CD4-positive, alpha-beta T cell (primary cell): ENCODE results near the gene ZNF367. TPM values are rescaled to one million over a fixed set of nuclear protein-coding genes. Genes with fewer than 3 reads are reported as not detected.

Experiments
- ATAC-seq: fragments of 200-7000 bp; cut with Tn5 transposase; one replicate; pipeline ENCODE4 v1.10.0; 2022; ENCODE audit warnings: mild to moderate bottlenecking; ENCODE audit not compliant: poor library complexity
- CTCF ChIA-PET: fragments of 350-600 bp; sonication (Branson Sonifier 250); formaldehyde crosslinking; loops from one replicate; lab custom pipeline; 2021; ENCODE audit warnings: antibody characterized with exemption, inconsistent platforms; lab: Charles Lee
- POLR2A ChIA-PET: fragments of 350-600 bp; sonication (Branson Sonifier 250); formaldehyde crosslinking; loops from one replicate; lab custom pipeline; 2021; ENCODE audit warnings: antibody characterized with exemption, inconsistent platforms; lab: Charles Lee
- DNase-seq, 14 experiments: peaks; one replicate each; pipeline ENCODE4 v3.0.0-alpha.2; 2013 to 2020; ENCODE audit warnings: mixed read lengths in 2 of 14
- H3K27ac ChIP-seq, 2 donors: one replicate each; pipeline versions ENCODE4 v1.5.1 to v1.7.0; 2013; ENCODE audit warnings: low read length in 2 of 2, low read depth in 1 of 2, mild to moderate bottlenecking in 1 of 2
- H3K27me3 ChIP-seq, 2 experiments: 1 replicate in 1 of 2; 2 replicates in 1 of 2; pipeline versions ENCODE4 v1.6.1 to v1.7.0; 2013; ENCODE audit warnings: low read length in 2 of 2, control low read depth in 1 of 2, mild to moderate bottlenecking in 1 of 2, moderate library complexity in 1 of 2; ENCODE audit not compliant: insufficient read depth in 2 of 2, control insufficient read depth in 1 of 2
- H3K36me3 ChIP-seq: one replicate; pipeline ENCODE4 v1.6.1; 2013; ENCODE audit warnings: low read length, control low read depth; ENCODE audit not compliant: insufficient read depth
- H3K4me1 ChIP-seq: one replicate; pipeline ENCODE4 v1.6.1; 2013; ENCODE audit warnings: low read length, control low read depth; ENCODE audit not compliant: insufficient read depth
- H3K4me3 ChIP-seq: one replicate; pipeline ENCODE4 v1.5.1; 2013; ENCODE audit warnings: mild to moderate bottlenecking, low read length, moderate library complexity
- H3K9me3 ChIP-seq, 2 experiments: 1 replicate in 1 of 2; 2 replicates in 1 of 2; pipeline versions ENCODE4 v1.6.1 to v1.7.0; 2013; ENCODE audit warnings: low read length in 2 of 2, mild to moderate bottlenecking in 2 of 2, control low read depth in 1 of 2, moderate library complexity in 1 of 2; ENCODE audit not compliant: control insufficient read depth in 1 of 2, insufficient read depth in 1 of 2
- H3K27ac Mint-ChIP-seq: one replicate; pipeline ENCODE4 v1.8.0; 2020; ENCODE audit warnings: mixed read lengths
- H3K27me3 Mint-ChIP-seq: one replicate; pipeline ENCODE4 v1.8.0; 2021; ENCODE audit warnings: mixed read lengths
- H3K36me3 Mint-ChIP-seq: one replicate; pipeline ENCODE4 v1.8.0; 2021; ENCODE audit warnings: low read depth, mixed read lengths
- H3K4me1 Mint-ChIP-seq: one replicate; pipeline ENCODE4 v1.8.0; 2021; ENCODE audit warnings: low read depth, mixed read lengths
- H3K4me3 Mint-ChIP-seq: one replicate; pipeline ENCODE4 v1.8.0; 2020; ENCODE audit warnings: mild to moderate bottlenecking, mixed read lengths
- H3K9me3 Mint-ChIP-seq: one replicate; pipeline ENCODE4 v1.8.0; 2020; ENCODE audit warnings: mixed read lengths
- intact Hi-C, 2 experiments: fragments of 100-400 bp; cut with DNase I in 1 of 2; cut with micrococcal nuclease in 1 of 2; formaldehyde crosslinking; loops; one replicate each; pipeline versions ENCODE4 v1.15.1 to v1.9.0; 2023 to 2025; cut with DNase I, micrococcal nuclease
- total RNA-seq, 174 experiments: library from RNA in 2 of 174; stranded (reverse) in 2 of 174; gene quantifications; one replicate each; pipeline ENCODE4 v1.2.3 and lab custom pipeline; 2021 to 2026
- TF ChIP-seq, protein P1 (sequence below): fragments of 200-600 bp; IDR thresholded peaks from one replicate; pipeline ENCODE4 v1.8.0; 2022; ENCODE audit warnings: antibody characterized with exemption, mild to moderate bottlenecking

Gene ZNF367
- total RNA-seq, 2 experiments from 2014 or later = 6.5 to 6.7 TPM

DNA sequence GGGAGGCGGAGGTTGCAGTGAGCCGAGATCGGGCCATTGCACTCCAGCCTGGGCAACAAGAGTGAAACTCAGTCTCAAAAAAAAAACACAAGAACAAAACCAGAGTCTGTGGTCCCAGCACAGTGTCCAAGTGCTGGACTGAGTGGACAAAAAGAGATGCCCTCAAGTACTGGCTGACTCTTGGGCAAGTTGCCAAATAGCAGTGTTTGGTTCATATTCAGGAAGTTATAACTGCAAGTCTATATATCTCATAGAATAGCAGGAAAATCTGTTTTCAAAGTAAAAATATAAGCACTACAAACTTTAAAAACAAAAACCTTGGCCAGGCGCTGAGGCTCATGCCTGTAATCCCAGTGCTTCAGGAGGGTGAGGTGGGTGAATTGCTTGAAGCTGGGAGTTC is 39.1 kb upstream of the ZNF367 start:
- Histone ChIP-seq H3K27ac (no peak overlapping the region), H3K4me3 (no peak overlapping the region), H3K36me3 (peaks cover 16% of the 10 kb centered on the region), H3K9me3 (no peaks in the 10 kb centered on the region), H3K27me3 (no peaks in the 10 kb centered on the region), H3K4me1 (peaks cover 6% of the 10 kb centered on the region)
- ATAC-seq = no peak
- intact Hi-C loops = loop anchor here in 1 of 2 experiments (10.0 kb wide), 1 partner anchor 132 kb away; no protein-coding TSS in a partner anchor
- TF ChIP-seq, protein P1, sequence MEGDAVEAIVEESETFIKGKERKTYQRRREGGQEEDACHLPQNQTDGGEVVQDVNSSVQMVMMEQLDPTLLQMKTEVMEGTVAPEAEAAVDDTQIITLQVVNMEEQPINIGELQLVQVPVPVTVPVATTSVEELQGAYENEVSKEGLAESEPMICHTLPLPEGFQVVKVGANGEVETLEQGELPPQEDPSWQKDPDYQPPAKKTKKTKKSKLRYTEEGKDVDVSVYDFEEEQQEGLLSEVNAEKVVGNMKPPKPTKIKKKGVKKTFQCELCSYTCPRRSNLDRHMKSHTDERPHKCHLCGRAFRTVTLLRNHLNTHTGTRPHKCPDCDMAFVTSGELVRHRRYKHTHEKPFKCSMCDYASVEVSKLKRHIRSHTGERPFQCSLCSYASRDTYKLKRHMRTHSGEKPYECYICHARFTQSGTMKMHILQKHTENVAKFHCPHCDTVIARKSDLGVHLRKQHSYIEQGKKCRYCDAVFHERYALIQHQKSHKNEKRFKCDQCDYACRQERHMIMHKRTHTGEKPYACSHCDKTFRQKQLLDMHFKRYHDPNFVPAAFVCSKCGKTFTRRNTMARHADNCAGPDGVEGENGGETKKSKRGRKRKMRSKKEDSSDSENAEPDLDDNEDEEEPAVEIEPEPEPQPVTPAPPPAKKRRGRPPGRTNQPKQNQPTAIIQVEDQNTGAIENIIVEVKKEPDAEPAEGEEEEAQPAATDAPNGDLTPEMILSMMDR = no peak
- Mint-ChIP-seq H3K27me3 (no peaks in the 10 kb centered on the region), H3K36me3 (peaks cover 47% of the 10 kb centered on the region), H3K9me3 (no peaks in the 10 kb centered on the region), H3K27ac (no peak overlapping the region), H3K4me3 (no peak overlapping the region), H3K4me1 (peaks cover 20% of the 10 kb centered on the region)
- no peak for DNase-seq
- ChIA-PET CTCF (no interaction called here), POLR2A (interaction anchor here (0.6 kb wide), 1 partner anchor 42 kb away, joined by 4 read pairs; no protein-coding TSS in a partner anchor)

DNA sequence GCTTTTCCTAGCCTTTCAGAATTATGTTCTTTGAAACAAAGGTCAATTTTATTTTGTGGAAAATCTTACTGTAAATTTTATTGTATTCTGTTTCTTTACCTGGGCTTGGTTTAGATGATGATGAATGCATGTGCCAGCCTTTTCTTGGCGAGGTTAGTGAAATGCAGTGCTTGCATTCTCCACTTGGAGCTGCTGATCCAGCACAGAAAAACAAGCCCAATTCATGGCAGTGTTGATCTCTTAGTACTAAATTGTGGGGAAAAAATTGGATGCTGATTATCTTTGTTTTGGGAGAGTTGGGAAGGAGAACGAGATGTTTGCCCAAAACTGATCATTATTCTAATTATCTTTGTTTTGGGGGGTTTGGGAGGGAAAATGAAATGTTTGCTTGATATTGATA is 35.5 kb upstream of the ZNF367 start:
- peak overlapping the region; percentile 0 for H3K4me3 Mint-ChIP-seq
- no peaks in the 10 kb centered on the region for H3K36me3 ChIP-seq
- H3K27ac Mint-ChIP-seq = no peak overlapping the region
- peak in 3 of 14 experiments; percentile 15 to 28 (median 26) for DNase-seq
- H3K9me3 Mint-ChIP-seq = no peaks in the 10 kb centered on the region
- no peaks in the 10 kb centered on the region for H3K27me3 ChIP-seq
- intact Hi-C loops = loop anchor here (5.0 to 10.0 kb wide), 4 partner anchors 71 to 129 kb away; partner anchors contain the start of gene SLC35D2 (in 1 of the 2)
- peaks cover 7% of the 10 kb centered on the region for H3K27me3 Mint-ChIP-seq
- H3K4me3 ChIP-seq = no peak overlapping the region
- no peak for ATAC-seq
- POLR2A ChIA-PET = no interaction called here
- peaks cover 25% of the 10 kb centered on the region for H3K36me3 Mint-ChIP-seq
- peaks cover 27% of the 10 kb centered on the region for H3K4me1 Mint-ChIP-seq
- peaks cover 27% of the 10 kb centered on the region for H3K4me1 ChIP-seq
- CTCF ChIA-PET = no interaction called here
- TF ChIP-seq, protein P1 = no peak
- H3K9me3 ChIP-seq = no peaks in the 10 kb centered on the region
- no peak overlapping the region for H3K27ac ChIP-seq

DNA sequence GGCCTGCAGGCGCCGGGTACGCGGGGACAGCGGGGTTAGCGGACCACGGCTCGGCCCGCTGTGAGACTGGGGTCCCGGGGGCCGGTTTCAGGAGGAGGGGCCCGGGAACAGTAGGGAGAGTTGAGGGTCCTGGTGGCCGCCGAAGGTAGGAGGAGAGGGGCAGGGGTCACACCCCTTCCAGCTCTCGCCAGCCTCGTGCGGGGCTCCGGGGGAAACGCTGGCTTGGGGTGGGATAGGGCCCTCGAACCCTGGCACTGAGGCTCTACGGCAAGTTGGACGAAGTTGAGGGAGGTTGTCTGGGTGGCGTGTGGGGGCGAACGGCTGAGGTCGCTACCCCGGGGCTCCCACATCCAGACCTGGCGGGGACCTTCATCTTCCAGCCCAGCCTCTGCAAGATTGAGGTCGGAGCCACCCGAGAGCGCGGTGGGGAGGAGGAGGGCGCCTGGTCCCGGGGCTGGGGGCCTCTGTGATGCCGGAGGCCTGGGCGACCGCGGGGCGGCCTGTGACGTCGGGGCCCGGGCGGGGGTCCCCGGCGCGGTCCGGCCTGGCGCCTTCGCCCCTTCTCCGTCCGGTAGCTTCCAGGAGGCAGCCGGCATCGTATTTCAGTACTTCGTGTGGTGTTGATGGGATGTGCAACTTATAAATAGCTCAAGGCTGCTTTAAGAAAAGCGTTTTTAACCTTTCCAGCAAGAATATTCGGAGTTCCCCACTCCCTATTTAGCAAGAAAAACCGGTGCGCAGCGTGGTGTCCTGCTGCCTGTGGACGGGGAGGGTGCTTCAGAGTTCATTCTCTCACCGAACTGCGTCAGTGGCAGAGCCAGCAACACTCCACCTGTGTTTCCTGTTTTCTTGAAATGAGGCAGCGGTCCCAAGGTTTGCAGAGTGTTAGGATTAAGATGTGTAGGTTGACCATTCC is 32.7 kb upstream of the ZNF367 start:
- Histone ChIP-seq H3K4me3 (peak overlapping the region; percentile 89), H3K27ac (peak overlapping the region in 1 of 2 donors; percentile 17)
- intact Hi-C loops = loop anchor here (1.0 to 10.0 kb wide), 8 partner anchors 32 to 204 kb away; partner anchors contain the start of genes PRXL2C (in 1 of the 2), SLC35D2 (in 1 of the 2) and ZNF367 (in 1 of the 2)

More for the DNA sequence above, 32.7 kb upstream of the ZNF367 start:
- TF ChIP-seq, protein P1 = no peak
- Histone ChIP-seq H3K27me3 (no peaks in the 10 kb centered on the region), H3K9me3 (no peaks in the 10 kb centered on the region), H3K4me1 (peaks cover 27% of the 10 kb centered on the region), H3K36me3 (no peaks in the 10 kb centered on the region)
- Mint-ChIP-seq H3K9me3 (no peaks in the 10 kb centered on the region), H3K27me3 (peaks cover 7% of the 10 kb centered on the region), H3K4me1 (peaks cover 27% of the 10 kb centered on the region), H3K27ac (peak overlapping the region; percentile 86), H3K36me3 (peaks cover 17% of the 10 kb centered on the region), H3K4me3 (peak overlapping the region; percentile 95)
- ChIA-PET CTCF (interaction anchor here (0.6 to 2.5 kb wide), 4 partner anchors 32 to 122 kb away, joined by 3 to 8 read pairs (median 4); no protein-coding TSS in a partner anchor), POLR2A (interaction anchor here (0.6 to 5.4 kb wide), 16 partner anchors 9 to 1471 kb away, joined by 3 to 66 read pairs (median 4); partner anchors contain the start of genes NCBP1, SLC35D2, TRMO and TSTD2)
- DNase-seq = peak; percentile 28 to 80 (median 52)
- peak; percentile 48 for ATAC-seq
